ENCODE data around the gene COL18A1. TPM values are rescaled to one million over a fixed set of nuclear protein-coding genes. Genes with fewer than 3 reads are reported as not detected.

COL18A1 gene
- total and polyA plus RNA-seq, 2 experiments from 2014 or later = 97.1 to 140 TPM

DNA sequence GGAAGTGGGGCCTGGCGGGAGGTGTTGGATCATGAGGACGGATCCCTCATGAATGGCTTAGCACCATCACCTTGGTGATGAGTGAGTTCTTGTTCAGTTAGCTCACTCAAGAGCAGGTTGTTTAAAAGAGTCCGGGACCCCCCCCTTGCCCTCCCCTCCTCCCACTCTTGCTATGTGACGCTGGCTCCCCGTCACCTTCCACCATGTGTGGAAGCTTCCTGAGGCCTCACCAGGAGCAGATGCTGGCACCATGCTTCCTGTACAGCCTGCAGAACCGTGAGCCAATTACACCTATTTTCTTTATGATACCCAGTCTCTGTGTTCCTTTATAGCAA, 140.2 kb downstream of the COL18A1 start:
- Histone ChIP-seq H3K36me3 (replicated peaks; ENCODE audit: insufficient read depth, low read depth) (no peaks in the 10 kb centered on the region), H3K27ac (no peak overlapping the region), H4K20me1 (ENCODE audit: insufficient read depth, poor library complexity, severe bottlenecking) (no peaks in the 10 kb centered on the region), H2AFZ (no peak overlapping the region), H3K27me3 (no peaks in the 10 kb centered on the region), H3K79me2 (no peaks in the 10 kb centered on the region), H3K9me2 (replicated peaks; ENCODE audit: insufficient read depth) (no peaks in the 10 kb centered on the region), H3K4me1 (ENCODE audit: insufficient read depth) (peaks cover 9% of the 10 kb centered on the region), H3K4me3 (no peak overlapping the region), H3K4me2 (no peak overlapping the region), H3K9me3 (ENCODE audit: low read depth) (no peaks in the 10 kb centered on the region)
- TF ChIP-seq CTCF (IDR thresholded peaks at IDR 0.05; ENCODE audit: poor library complexity) (no peak), EZH2 (IDR thresholded peaks at IDR 0.05; ENCODE audit: borderline replicate concordance) (no peak), EZH2phosphoT487 (IDR thresholded peaks at IDR 0.05; ENCODE audit: low read depth, severe bottlenecking, unreplicated experiment) (no peak)
- no peak for DNase-seq (ENCODE audit: low spot score)
- 94% methylated on average over 5 of the region's 6 CpGs for WGBS (ENCODE audit: low lambda C conversion rate, missing lambda C conversion rate)

GRCh38 chr21:45545691-45546531, 140.9 kb downstream of the COL18A1 start:
- 92% methylated on average over 22 of the region's 22 CpGs for WGBS (ENCODE audit: low lambda C conversion rate, missing lambda C conversion rate)
- H3K79me2 ChIP-seq = no peaks in the 10 kb centered on the region
- no peak overlapping the region for H3K4me2 ChIP-seq
- no peak overlapping the region for H2AFZ ChIP-seq
- peaks cover 9% of the 10 kb centered on the region for H3K4me1 ChIP-seq (ENCODE audit: insufficient read depth)
- no peak overlapping the region for H3K27ac ChIP-seq
- TF ChIP-seq EZH2phosphoT487 (IDR thresholded peaks at IDR 0.05; ENCODE audit: low read depth, severe bottlenecking, unreplicated experiment) = no peak
- TF ChIP-seq CTCF (IDR thresholded peaks at IDR 0.05; ENCODE audit: poor library complexity) = no peak
- no peak for TF ChIP-seq EZH2 (IDR thresholded peaks at IDR 0.05; ENCODE audit: borderline replicate concordance)
- no peaks in the 10 kb centered on the region for H3K9me3 ChIP-seq (ENCODE audit: low read depth)
- no peaks in the 10 kb centered on the region for H3K27me3 ChIP-seq
- no peaks in the 10 kb centered on the region for H3K9me2 ChIP-seq (replicated peaks; ENCODE audit: insufficient read depth)
- no peak overlapping the region for H3K4me3 ChIP-seq
- H4K20me1 ChIP-seq (ENCODE audit: insufficient read depth, poor library complexity, severe bottlenecking) = no peaks in the 10 kb centered on the region
- no peak for DNase-seq (ENCODE audit: low spot score)
- no peaks in the 10 kb centered on the region for H3K36me3 ChIP-seq (replicated peaks; ENCODE audit: insufficient read depth, low read depth)

DNA sequence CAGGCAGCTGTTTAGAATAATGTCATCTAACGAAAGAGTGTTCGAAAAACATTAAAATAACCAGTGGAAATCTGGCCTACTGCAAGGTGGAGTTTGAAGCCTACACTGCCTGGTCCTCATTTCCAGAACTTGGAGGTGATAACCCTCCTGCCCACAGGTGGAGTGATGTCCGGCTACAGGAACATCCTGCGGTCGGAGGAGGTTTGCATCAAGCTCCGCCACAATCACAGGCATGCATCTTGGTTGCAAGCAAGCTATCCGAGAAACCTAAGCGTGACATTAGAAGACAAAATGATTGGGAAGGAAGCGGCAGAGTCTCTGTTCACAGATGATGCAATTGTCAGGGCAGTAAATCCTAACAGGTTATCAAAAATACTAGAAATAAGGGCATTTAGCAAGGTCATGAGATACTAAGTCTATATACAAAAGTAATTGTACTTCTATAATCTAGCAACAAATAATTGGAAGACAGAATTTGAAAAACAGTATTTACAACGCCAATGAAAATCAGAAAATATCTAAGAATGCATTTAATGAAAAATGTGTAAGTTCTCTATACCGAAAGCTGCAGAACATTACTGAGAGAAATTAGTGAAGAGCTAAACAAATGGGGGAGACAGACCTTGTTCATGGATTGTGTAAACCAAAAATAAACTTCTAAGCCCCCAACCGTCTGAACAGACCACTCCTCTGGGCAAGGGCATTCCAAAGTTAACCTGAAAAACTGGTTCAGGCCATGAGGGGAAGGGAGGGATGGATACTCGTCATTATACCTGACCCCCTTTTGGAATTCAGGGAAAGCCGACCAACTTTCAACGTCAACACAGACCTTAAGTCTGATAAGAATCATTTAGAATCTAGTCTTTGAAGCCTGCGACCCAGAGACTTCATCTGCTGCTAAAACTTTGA, 141.9 kb downstream of the COL18A1 start:
- Histone ChIP-seq H4K20me1 (ENCODE audit: insufficient read depth, poor library complexity, severe bottlenecking) (no peaks in the 10 kb centered on the region), H3K27ac (no peak overlapping the region), H3K79me2 (no peaks in the 10 kb centered on the region), H3K9me3 (ENCODE audit: low read depth) (no peaks in the 10 kb centered on the region), H3K9me2 (replicated peaks; ENCODE audit: insufficient read depth) (no peaks in the 10 kb centered on the region), H3K4me3 (no peak overlapping the region), H3K36me3 (replicated peaks; ENCODE audit: insufficient read depth, low read depth) (no peaks in the 10 kb centered on the region), H3K27me3 (no peaks in the 10 kb centered on the region), H3K4me2 (no peak overlapping the region), H3K4me1 (ENCODE audit: insufficient read depth) (peaks cover 9% of the 10 kb centered on the region), H2AFZ (no peak overlapping the region)
- 69% methylated on average over 16 of the region's 16 CpGs for WGBS (ENCODE audit: low lambda C conversion rate, missing lambda C conversion rate)
- no peak for DNase-seq (ENCODE audit: low spot score)
- no peak for TF ChIP-seq EZH2 (IDR thresholded peaks at IDR 0.05; ENCODE audit: borderline replicate concordance)
- no peak for TF ChIP-seq CTCF (IDR thresholded peaks at IDR 0.05; ENCODE audit: poor library complexity)
- TF ChIP-seq EZH2phosphoT487 (IDR thresholded peaks at IDR 0.05; ENCODE audit: low read depth, severe bottlenecking, unreplicated experiment) = no peak

All from hepatocyte (in vitro differentiated cells).